ENCODE results near the gene HCRTR1. TPM values are rescaled to one million over a fixed set of nuclear protein-coding genes. Genes with fewer than 3 reads are reported as not detected.
A peak's percentile ranks its signal among the peaks of the same experiment; 100 is the strongest.

The HCRTR1 gene
- total RNA-seq, 1 experiment from 2014 or later = not detected

DNA sequence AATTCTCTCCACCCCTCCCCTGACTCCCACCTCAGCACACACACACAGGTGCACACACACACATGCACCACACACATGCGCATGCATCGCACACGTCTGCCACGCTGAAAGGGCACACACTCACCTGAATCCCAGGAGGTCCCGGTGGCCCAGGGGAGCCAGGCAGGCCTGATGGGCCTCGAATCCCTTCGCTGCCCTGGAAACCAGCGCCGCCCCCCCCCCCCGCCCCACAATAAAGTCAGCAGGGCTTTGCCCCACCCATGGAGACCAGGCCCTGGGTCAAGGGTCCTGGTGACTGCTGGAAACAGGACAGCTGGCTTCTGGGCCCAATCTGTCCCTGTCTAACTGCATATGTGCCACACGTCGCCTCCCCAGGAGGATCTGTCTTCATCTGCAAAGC, 45.0 kb downstream of the HCRTR1 start:
- no peak overlapping the region for H3K27ac ChIP-seq (ENCODE audit: low read length)
- no peak for ATAC-seq
- H3K9me3 ChIP-seq (ENCODE audit: low read length) = no peaks in the 10 kb centered on the region
- H3K4me3 ChIP-seq (ENCODE audit: low read length) = no peak overlapping the region
- H3K9ac ChIP-seq (ENCODE audit: low read length) = no peak overlapping the region
- no peaks in the 10 kb centered on the region for H3K36me3 ChIP-seq (ENCODE audit: low read depth, low read length)
- no peaks in the 10 kb centered on the region for H3K79me2 ChIP-seq (ENCODE audit: low read length)
- TF ChIP-seq EZH2 (IDR thresholded peaks at IDR 0.05; ENCODE audit: low read length, unreplicated experiment) (no peak), EZH2phosphoT487 (IDR thresholded peaks at IDR 0.05; ENCODE audit: borderline replicate concordance, low read length) (no peak)
- TF ChIP-seq, protein P1, sequence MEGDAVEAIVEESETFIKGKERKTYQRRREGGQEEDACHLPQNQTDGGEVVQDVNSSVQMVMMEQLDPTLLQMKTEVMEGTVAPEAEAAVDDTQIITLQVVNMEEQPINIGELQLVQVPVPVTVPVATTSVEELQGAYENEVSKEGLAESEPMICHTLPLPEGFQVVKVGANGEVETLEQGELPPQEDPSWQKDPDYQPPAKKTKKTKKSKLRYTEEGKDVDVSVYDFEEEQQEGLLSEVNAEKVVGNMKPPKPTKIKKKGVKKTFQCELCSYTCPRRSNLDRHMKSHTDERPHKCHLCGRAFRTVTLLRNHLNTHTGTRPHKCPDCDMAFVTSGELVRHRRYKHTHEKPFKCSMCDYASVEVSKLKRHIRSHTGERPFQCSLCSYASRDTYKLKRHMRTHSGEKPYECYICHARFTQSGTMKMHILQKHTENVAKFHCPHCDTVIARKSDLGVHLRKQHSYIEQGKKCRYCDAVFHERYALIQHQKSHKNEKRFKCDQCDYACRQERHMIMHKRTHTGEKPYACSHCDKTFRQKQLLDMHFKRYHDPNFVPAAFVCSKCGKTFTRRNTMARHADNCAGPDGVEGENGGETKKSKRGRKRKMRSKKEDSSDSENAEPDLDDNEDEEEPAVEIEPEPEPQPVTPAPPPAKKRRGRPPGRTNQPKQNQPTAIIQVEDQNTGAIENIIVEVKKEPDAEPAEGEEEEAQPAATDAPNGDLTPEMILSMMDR (conservative IDR thresholded peaks at IDR 0.05; ENCODE audit: low read depth, low read length) = no peak
- no peaks in the 10 kb centered on the region for H4K20me1 ChIP-seq (ENCODE audit: low read length)
- H2AFZ ChIP-seq (ENCODE audit: low read length) = no peak overlapping the region
- intact Hi-C loops (cut with micrococcal nuclease) = no loop called here
- H3K27me3 ChIP-seq (ENCODE audit: low read length) = no peaks in the 10 kb centered on the region
- no peaks in the 10 kb centered on the region for H3F3A ChIP-seq (ENCODE audit: low read length, unreplicated experiment)
- CTCF ChIA-PET = interaction anchor here (0.6 to 1.4 kb wide), 3 partner anchors 54 to 219 kb away, joined by 3 to 4 read pairs (median 4); no protein-coding TSS in a partner anchor
- POLR2A ChIA-PET (ENCODE audit: unreplicated experiment) = no interaction called here
- H3K9me2 ChIP-seq (replicated peaks; ENCODE audit: low read length) = no peaks in the 10 kb centered on the region
- no peak overlapping the region for H3K4me2 ChIP-seq (ENCODE audit: low read length)
- no TSS peak for BruUV-seq (replicated peaks)
- H3K4me1 ChIP-seq (ENCODE audit: insufficient read depth, low read length) = peaks cover 14% of the 10 kb centered on the region
- no peak for DNase-seq

DNA sequence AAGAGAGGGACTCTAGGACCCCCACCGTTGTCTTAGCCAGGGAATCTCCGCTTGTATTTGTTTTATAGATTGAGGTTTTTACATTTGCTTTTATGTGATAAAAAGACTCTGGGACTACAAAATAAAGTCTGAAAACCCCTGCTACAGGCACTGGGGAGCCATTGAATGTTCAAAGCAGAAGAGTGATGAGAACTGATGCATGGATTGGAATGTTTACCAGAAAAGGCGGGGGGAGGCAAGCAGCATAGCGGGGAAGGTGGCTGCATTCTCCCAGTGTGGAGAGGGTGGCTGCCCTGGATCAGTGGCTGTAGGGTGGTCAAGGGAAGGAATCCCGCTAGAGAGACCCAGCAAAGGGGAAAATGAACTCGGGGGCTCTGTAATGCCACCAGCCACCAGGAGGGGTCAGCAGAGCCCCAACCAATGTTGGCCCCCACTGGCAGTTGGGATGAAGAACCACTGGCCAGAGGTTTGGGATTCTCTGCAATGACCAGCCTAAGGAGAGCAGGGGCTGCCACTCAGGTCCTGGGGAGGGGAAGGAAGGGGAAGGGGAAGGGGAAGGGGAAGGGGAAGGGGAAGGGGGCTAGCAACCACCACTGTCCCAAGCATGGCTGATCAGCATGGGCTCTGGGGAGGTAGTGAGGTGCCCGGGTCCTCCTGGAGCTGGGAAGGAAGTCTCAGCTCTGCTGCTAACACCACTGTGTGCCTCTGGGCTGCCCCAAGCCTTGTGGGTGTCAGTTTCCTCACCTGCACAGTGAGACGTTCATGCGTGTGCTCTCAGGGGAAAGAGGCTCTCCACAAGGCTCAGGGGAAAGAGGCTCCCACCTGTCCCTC, 46.3 kb downstream of the HCRTR1 start:
- no peaks in the 10 kb centered on the region for H3K36me3 ChIP-seq (ENCODE audit: low read depth, low read length)
- H3K27ac ChIP-seq (ENCODE audit: low read length) = no peak overlapping the region
- no peak for TF ChIP-seq EZH2 (IDR thresholded peaks at IDR 0.05; ENCODE audit: low read length, unreplicated experiment)
- no peak for TF ChIP-seq EZH2phosphoT487 (IDR thresholded peaks at IDR 0.05; ENCODE audit: borderline replicate concordance, low read length)
- TF ChIP-seq, protein P1 (conservative IDR thresholded peaks at IDR 0.05; ENCODE audit: low read depth, low read length) = peak; percentile 93
- H2AFZ ChIP-seq (ENCODE audit: low read length) = no peak overlapping the region
- H4K20me1 ChIP-seq (ENCODE audit: low read length) = no peaks in the 10 kb centered on the region
- H3K79me2 ChIP-seq (ENCODE audit: low read length) = no peaks in the 10 kb centered on the region
- ChIA-PET POLR2A (ENCODE audit: unreplicated experiment) (no interaction called here), CTCF (interaction anchor here (0.6 to 1.4 kb wide), 8 partner anchors 41 to 448 kb away, joined by 3 to 11 read pairs (median 4); no protein-coding TSS in a partner anchor)
- no peaks in the 10 kb centered on the region for H3K27me3 ChIP-seq (ENCODE audit: low read length)
- ATAC-seq = peak; percentile 50
- no peaks in the 10 kb centered on the region for H3F3A ChIP-seq (ENCODE audit: low read length, unreplicated experiment)
- H3K4me3 ChIP-seq (ENCODE audit: low read length) = no peak overlapping the region
- H3K9ac ChIP-seq (ENCODE audit: low read length) = no peak overlapping the region
- H3K9me2 ChIP-seq (replicated peaks; ENCODE audit: low read length) = no peaks in the 10 kb centered on the region
- no TSS peak for BruUV-seq (replicated peaks)
- intact Hi-C loops (cut with micrococcal nuclease) = loop anchor here (1.0 kb wide), 1 partner anchor 125 kb away; no protein-coding TSS in a partner anchor
- peak; percentile 72 for DNase-seq
- no peak overlapping the region for H3K4me2 ChIP-seq (ENCODE audit: low read length)
- peaks cover 14% of the 10 kb centered on the region for H3K4me1 ChIP-seq (ENCODE audit: insufficient read depth, low read length)
- H3K9me3 ChIP-seq (ENCODE audit: low read length) = no peaks in the 10 kb centered on the region

DNA sequence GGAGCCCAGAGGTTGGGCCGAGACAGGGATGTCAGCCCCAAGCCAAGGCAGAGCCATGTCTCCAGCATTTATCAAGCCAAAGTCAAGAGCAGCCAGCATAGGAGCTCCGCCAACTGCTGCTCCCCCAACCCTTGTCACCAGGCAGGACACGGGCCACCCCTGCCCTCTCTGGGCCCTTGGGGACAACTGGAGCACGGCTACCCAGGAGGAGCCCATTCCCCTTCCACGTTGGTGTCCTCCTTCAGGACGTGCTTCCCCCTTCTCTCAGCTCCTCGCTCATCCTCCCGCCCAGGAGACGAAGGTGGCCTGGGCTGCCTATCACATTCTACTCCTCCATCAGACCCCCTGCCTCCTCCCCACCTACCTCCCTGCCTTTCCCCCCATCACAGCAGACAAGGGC, 47.0 kb downstream of the HCRTR1 start:
- Histone ChIP-seq H3K9me3 (ENCODE audit: low read length) (no peaks in the 10 kb centered on the region), H2AFZ (ENCODE audit: low read length) (no peak overlapping the region), H3K4me3 (ENCODE audit: low read length) (no peak overlapping the region), H3K4me1 (ENCODE audit: insufficient read depth, low read length) (peaks cover 17% of the 10 kb centered on the region), H3K79me2 (ENCODE audit: low read length) (no peaks in the 10 kb centered on the region), H3K9ac (ENCODE audit: low read length) (no peak overlapping the region), H3K9me2 (replicated peaks; ENCODE audit: low read length) (no peaks in the 10 kb centered on the region), H3K27ac (ENCODE audit: low read length) (no peak overlapping the region), H3K4me2 (ENCODE audit: low read length) (no peak overlapping the region), H3F3A (ENCODE audit: low read length, unreplicated experiment) (no peaks in the 10 kb centered on the region), H3K27me3 (ENCODE audit: low read length) (no peaks in the 10 kb centered on the region), H3K36me3 (ENCODE audit: low read depth, low read length) (no peaks in the 10 kb centered on the region), H4K20me1 (ENCODE audit: low read length) (no peaks in the 10 kb centered on the region)
- TF ChIP-seq, protein P1 (conservative IDR thresholded peaks at IDR 0.05; ENCODE audit: low read depth, low read length) = no peak
- TF ChIP-seq EZH2phosphoT487 (IDR thresholded peaks at IDR 0.05; ENCODE audit: borderline replicate concordance, low read length) (no peak), EZH2 (IDR thresholded peaks at IDR 0.05; ENCODE audit: low read length, unreplicated experiment) (no peak)
- POLR2A ChIA-PET (ENCODE audit: unreplicated experiment) = no interaction called here
- CTCF ChIA-PET = interaction anchor here (0.6 to 1.4 kb wide), 7 partner anchors 41 to 447 kb away, joined by 3 to 11 read pairs (median 4); no protein-coding TSS in a partner anchor
- no TSS peak for BruUV-seq (replicated peaks)
- no peak for ATAC-seq
- intact Hi-C loops (cut with micrococcal nuclease) = loop anchor here (1.0 kb wide), 1 partner anchor 125 kb away; no protein-coding TSS in a partner anchor
- DNase-seq = no peak
